Coronary artery (tissue), 2 donors: ENCODE results near the gene TOX2.

ENCODE experiments used
- DNase-seq: peaks from one replicate; pipeline ENCODE4 v3.0.0-alpha.2; 2017; ENCODE audit warnings: low spot score
- H3K27ac ChIP-seq, 2 donors: fragments of 200-600 bp; sonication (generic); one replicate each; pipeline ENCODE4 v1.5.1; 2016 to 2019
- H3K4me3 ChIP-seq: fragments of 200-600 bp; sonication (generic); 2 replicates; pipeline ENCODE4 v1.5.1; 2016; ENCODE audit warnings: mild to moderate bottlenecking, moderate library complexity
- TF ChIP-seq, protein P1 (sequence below): fragments of 200-600 bp; sonication (generic); IDR thresholded peaks from one replicate; pipeline ENCODE4 v1.5.1; 2019; ENCODE audit warnings: antibody characterized with exemption

TOX2 gene

DNA sequence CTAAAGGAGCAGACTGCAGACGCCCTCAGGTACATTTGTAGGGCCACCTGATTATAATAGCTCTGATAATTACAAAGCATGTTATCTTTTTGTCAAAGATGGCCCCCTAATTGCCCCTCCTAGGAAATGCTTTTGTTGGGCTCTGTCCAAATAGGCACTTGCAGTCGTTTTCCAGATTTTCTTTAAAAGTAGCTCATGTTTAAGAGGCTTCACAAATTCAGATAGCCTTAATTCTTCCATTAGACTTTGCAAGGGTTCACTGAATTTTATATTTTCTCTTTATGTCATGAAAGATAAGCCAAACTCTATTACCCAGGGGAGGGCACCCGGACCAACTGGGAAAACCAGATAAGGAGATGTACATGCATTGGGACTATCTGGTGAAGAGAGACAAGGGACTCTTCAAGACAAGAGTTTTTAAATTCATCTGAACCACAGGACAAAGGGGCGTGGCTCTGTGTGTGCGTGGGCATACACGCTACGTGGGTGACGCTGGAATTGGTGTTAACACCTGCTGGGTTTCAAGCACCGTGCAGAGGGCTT is 95.6 kb downstream of the TOX2 start:
- DNase-seq = no peak
- Histone ChIP-seq H3K4me3 (no peak overlapping the region), H3K27ac (no peak overlapping the region)
- TF ChIP-seq, protein P1, sequence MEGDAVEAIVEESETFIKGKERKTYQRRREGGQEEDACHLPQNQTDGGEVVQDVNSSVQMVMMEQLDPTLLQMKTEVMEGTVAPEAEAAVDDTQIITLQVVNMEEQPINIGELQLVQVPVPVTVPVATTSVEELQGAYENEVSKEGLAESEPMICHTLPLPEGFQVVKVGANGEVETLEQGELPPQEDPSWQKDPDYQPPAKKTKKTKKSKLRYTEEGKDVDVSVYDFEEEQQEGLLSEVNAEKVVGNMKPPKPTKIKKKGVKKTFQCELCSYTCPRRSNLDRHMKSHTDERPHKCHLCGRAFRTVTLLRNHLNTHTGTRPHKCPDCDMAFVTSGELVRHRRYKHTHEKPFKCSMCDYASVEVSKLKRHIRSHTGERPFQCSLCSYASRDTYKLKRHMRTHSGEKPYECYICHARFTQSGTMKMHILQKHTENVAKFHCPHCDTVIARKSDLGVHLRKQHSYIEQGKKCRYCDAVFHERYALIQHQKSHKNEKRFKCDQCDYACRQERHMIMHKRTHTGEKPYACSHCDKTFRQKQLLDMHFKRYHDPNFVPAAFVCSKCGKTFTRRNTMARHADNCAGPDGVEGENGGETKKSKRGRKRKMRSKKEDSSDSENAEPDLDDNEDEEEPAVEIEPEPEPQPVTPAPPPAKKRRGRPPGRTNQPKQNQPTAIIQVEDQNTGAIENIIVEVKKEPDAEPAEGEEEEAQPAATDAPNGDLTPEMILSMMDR = no peak

- no peak overlapping the region for H3K4me3 ChIP-seq
- TF ChIP-seq, protein P1 = no peak
- no peak for DNase-seq
- no peak overlapping the region for H3K27ac ChIP-seq
Measured at GRCh38 chr20:44011251-44011940, 96.7 kb downstream of the TOX2 start.

GRCh38 chr20:44012466-44013226 is 98.0 kb downstream of the TOX2 start:
- Histone ChIP-seq H3K4me3 (no peak overlapping the region), H3K27ac (no peak overlapping the region)
- TF ChIP-seq, protein P1 = no peak
- DNase-seq = no peak

GRCh38 chr20:44014807-44015732 is 100.4 kb downstream of the TOX2 start:
- Histone ChIP-seq H3K27ac (no peak overlapping the region), H3K4me3 (peak overlapping the region; percentile 41)
- TF ChIP-seq, protein P1 = no peak
- DNase-seq = no peak

DNA sequence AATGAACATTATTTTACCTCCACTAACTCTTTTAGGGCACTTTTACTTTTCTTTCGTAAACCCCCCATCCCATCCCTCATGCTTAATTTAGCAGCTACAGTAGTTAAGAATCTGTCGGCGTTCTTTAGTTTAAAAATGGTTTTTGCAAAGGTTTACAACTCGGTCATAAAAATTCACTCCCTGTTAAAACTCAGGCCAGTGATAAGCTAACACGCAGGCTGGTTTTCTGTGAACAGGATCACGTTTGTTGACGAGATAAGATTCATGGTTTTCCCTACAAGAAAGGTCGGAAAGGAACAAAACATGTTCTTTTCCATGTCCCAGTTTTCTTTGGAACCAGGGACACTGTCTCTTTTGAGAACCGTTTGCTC is 101.1 kb downstream of the TOX2 start:
- Histone ChIP-seq H3K4me3 (peak overlapping the region; percentile 41), H3K27ac (peak overlapping the region in 1 of 2 donors; percentile 18)
- no peak for DNase-seq
- TF ChIP-seq, protein P1 = no peak

GRCh38 chr20:44016525-44016924 is 101.9 kb downstream of the TOX2 start:
- H3K4me3 ChIP-seq = no peak overlapping the region
- no peak for DNase-seq
- H3K27ac ChIP-seq = no peak overlapping the region
- TF ChIP-seq, protein P1 = no peak
